GM12878 (cell line): Measurements from ENCODE around the gene TMEM63B. TPM values are rescaled to one million over a fixed set of nuclear protein-coding genes. Genes with fewer than 3 reads are reported as not detected.

ENCODE experiments used
- ATAC-seq: fragments of 200-7000 bp; cut with Tn5 transposase; 3 replicates; pipeline ENCODE4 v1.9.1; 2020; ENCODE audit warnings: mild to moderate bottlenecking, moderate library complexity
- BruUV-seq: library from RNA; stranded (reverse); fragments of 400-500 nt; replicated peaks from 2 replicates; lab custom pipeline; 2021; lab: Mats Ljungman, UMichigan
- CTCF ChIA-PET: fragments of 300-600 bp; sonication (Branson Sonifier 250); formaldehyde crosslinking; extraction: SDS; loops from one replicate; lab custom pipeline; 2021; ENCODE audit warnings: inconsistent platforms; lab: Yijun Ruan, JAX
- POLR2A ChIA-PET: fragments of 350-600 bp; formaldehyde crosslinking; extraction: SDS; loops from one replicate; lab custom pipeline; 2021; ENCODE audit warnings: inconsistent platforms; lab: Charles Lee
- RAD21 ChIA-PET: fragments of 300-600 bp; sonication (Branson Sonifier 250); formaldehyde crosslinking; loops from one replicate; lab custom pipeline; 2023; ENCODE audit warnings: antibody characterized with exemption; ENCODE audit not compliant: unreplicated experiment; lab: Charles Lee
- SMC1A ChIA-PET: fragments of 300-600 bp; sonication (Branson Sonifier 250); formaldehyde crosslinking; loops from one replicate; lab custom pipeline; 2023; ENCODE audit not compliant: unreplicated experiment, uncharacterized antibody; lab: Charles Lee
- DNase-seq: peaks from one replicate; pipeline ENCODE4 v3.0.0-alpha.2; 2011; ENCODE audit warnings: low read depth, low spot score
- FAIRE-seq: peaks from 3 replicates; lab custom pipeline; 2011; peaks lifted over from hg19 to GRCh38; lab: Jason Lieb, UNC
- H2AFZ ChIP-seq: 2 replicates; pipeline ENCODE4 v1.6.0; 2011; ENCODE audit warnings: low read depth, low read length, control low read depth; ENCODE audit not compliant: control insufficient read depth
- H3K27ac ChIP-seq: 2 replicates; pipeline ENCODE4 v1.5.1; 2011; ENCODE audit warnings: control low read depth; ENCODE audit not compliant: control insufficient read depth, insufficient read depth
- H3K27me3 ChIP-seq, 2 experiments: replicated peaks in 1 of 2; 2 replicates each; pipeline versions ENCODE4 v1.6.0 to v1.6.1; 2011; ENCODE audit warnings: low read length in 1 of 2; ENCODE audit not compliant: control insufficient read depth in 2 of 2, insufficient read depth in 2 of 2
- H3K36me3 ChIP-seq, 2 experiments: 2 replicates each; pipeline ENCODE4 v1.5.1; 2011; ENCODE audit warnings: low read length in 1 of 2; ENCODE audit not compliant: control insufficient read depth in 2 of 2, insufficient read depth in 2 of 2
- H3K4me1 ChIP-seq: 2 replicates; pipeline ENCODE4 v1.6.1; 2011; ENCODE audit warnings: mild to moderate bottlenecking, low read length, moderate library complexity, mixed read lengths; ENCODE audit not compliant: control insufficient read depth, insufficient read depth
- H3K4me2 ChIP-seq: 2 replicates; pipeline ENCODE4 v1.6.0; 2011; ENCODE audit warnings: control low read depth; ENCODE audit not compliant: control insufficient read depth, insufficient read depth
- H3K4me3 ChIP-seq: fragments of 200-600 bp; sonication (generic); 2 replicates; pipeline ENCODE4 v1.5.1; 2016
- H3K79me2 ChIP-seq: 2 replicates; pipeline ENCODE4 v1.6.0; 2011; ENCODE audit warnings: low read length; ENCODE audit not compliant: control insufficient read depth, insufficient read depth
- H3K9ac ChIP-seq: 2 replicates; pipeline ENCODE4 v1.8.0; 2011; ENCODE audit warnings: low read length, control low read depth, mixed read lengths; ENCODE audit not compliant: control insufficient read depth, insufficient read depth
- H3K9me3 ChIP-seq: replicated peaks from 3 replicates; pipeline ENCODE4 v1.5.1; 2011; ENCODE audit warnings: mild to moderate bottlenecking, low read length; ENCODE audit not compliant: control insufficient read depth, insufficient read depth
- H4K20me1 ChIP-seq: 2 replicates; pipeline ENCODE4 v1.6.0; 2011; ENCODE audit not compliant: control insufficient read depth, insufficient read depth
- CHD2 ChIP-seq: IDR thresholded peaks from 2 replicates; pipeline ENCODE4 v1.6.1; 2011; ENCODE audit warnings: low read depth, low read length, improper control_type of control experiment, borderline replicate concordance
- CHD4 ChIP-seq: fragments of 200-600 bp; sonication (generic); IDR thresholded peaks from 2 replicates; pipeline ENCODE4 v1.6.1; 2016; ENCODE audit warnings: mild to moderate bottlenecking
- ESRRA ChIP-seq: IDR thresholded peaks from 2 replicates; pipeline ENCODE4 v1.6.1; 2012; ENCODE audit warnings: mild to moderate bottlenecking, low read length, improper control_type of control experiment
- FOXM1 ChIP-seq: IDR thresholded peaks from 2 replicates; pipeline ENCODE4 v1.6.1; 2012; ENCODE audit warnings: low read depth, mild to moderate bottlenecking, inconsistent platforms, low read length, moderate library complexity
- GABPA ChIP-seq: IDR thresholded peaks from 2 replicates; pipeline ENCODE4 v1.6.1; 2014; ENCODE audit warnings: antibody characterized with exemption, low read depth, mild to moderate bottlenecking, inconsistent platforms
- HDGF ChIP-seq: fragments of 450-650 bp; IDR thresholded peaks from 2 replicates; pipeline ENCODE4 v1.6.1; 2016; ENCODE audit warnings: antibody characterized with exemption
- HSF1 ChIP-seq: fragments of 150-350 bp; IDR thresholded peaks from 2 replicates; pipeline ENCODE4 v1.6.1; 2014; ENCODE audit warnings: mild to moderate bottlenecking, low read depth, low read length
- JUND ChIP-seq: IDR thresholded peaks from 2 replicates; pipeline ENCODE4 v1.6.1; 2012; ENCODE audit warnings: low read depth, mild to moderate bottlenecking, low read length, improper control_type of control experiment, moderate library complexity
- KLF5 ChIP-seq: fragments of 450-650 bp; IDR thresholded peaks from 2 replicates; pipeline ENCODE4 v1.6.1; 2014; ENCODE audit warnings: mild to moderate bottlenecking; ENCODE audit not compliant: partially characterized antibody
- MEF2B ChIP-seq: fragments of 450-650 bp; IDR thresholded peaks from 2 replicates; pipeline ENCODE4 v1.6.1; 2018; ENCODE audit warnings: mild to moderate bottlenecking, moderate library complexity; ENCODE audit not compliant: partially characterized antibody, poor library complexity, severe bottlenecking
- NFXL1 ChIP-seq: fragments of 450-650 bp; IDR thresholded peaks from 2 replicates; pipeline ENCODE4 v1.6.1; 2017; ENCODE audit warnings: antibody characterized with exemption, mild to moderate bottlenecking, borderline replicate concordance
- PML ChIP-seq: IDR thresholded peaks from 2 replicates; pipeline ENCODE4 v1.6.1; 2012; ENCODE audit warnings: low read length, inconsistent platforms
- RAD21 ChIP-seq: IDR thresholded peaks from 2 replicates; pipeline ENCODE4 v1.6.1; 2011; ENCODE audit warnings: mild to moderate bottlenecking, low read depth, low read length, moderate library complexity; ENCODE audit not compliant: insufficient read depth
- ZBTB4 ChIP-seq: fragments of 450-650 bp; formaldehyde crosslinking; IDR thresholded peaks from 2 replicates; pipeline ENCODE4 v1.4.0; 2022; ENCODE audit warnings: mild to moderate bottlenecking, moderate library complexity
- WGBS: methylation state at CpG from one replicate; pipeline ENCODE4 v1.1.6; 2016; ENCODE audit warnings: low lambda C conversion rate; ENCODE audit not compliant: insufficient replicate concordance, insufficient coverage; ENCODE audit errors: missing lambda C conversion rate; 5-methylcytosine and 5-hydroxymethylcytosine counted together
- in situ Hi-C: fragments of 300-500 bp; cut with MboI; formaldehyde crosslinking; loops from 9 replicates; pipeline ENCODE4 v1.14.3; 2018; ENCODE audit warnings: mixed read lengths
- intact Hi-C: fragments of 100-400 bp; cut with micrococcal nuclease; formaldehyde crosslinking; loops from one replicate; pipeline ENCODE4 v1.14.2; 2022; ENCODE audit not compliant: unreplicated experiment
- polyA plus RNA-seq, 11 experiments: library from polyadenylated mRNA; depleted of rRNA in 4 of 11; unstranded in 6 of 11; stranded (reverse) in 5 of 11; fragments of >200 nt; fragmentation: Nextera tagmentation in 4 of 11; fragmentation: Illumina TruSeq in 1 of 11; extraction: Ambion mirVana in 4 of 11; extraction: Trizol in 1 of 11; gene quantifications; 1 replicate in 1 of 11; 2 replicates in 10 of 11; pipeline versions ENCODE4 v1.2.1 to v1.2.3, GENCODE V29; 2011 to 2016; ENCODE audit warnings: inconsistent platforms in 2 of 11, missing spikeins in 2 of 11, low read depth in 1 of 11
- total RNA-seq, 4 experiments: library from RNA; depleted of rRNA in 3 of 4; stranded (reverse); fragments of >200 nt in 3 of 4; fragmentation: Illumina TruSeq in 1 of 4; extraction: Trizol in 1 of 4; gene quantifications; 2 replicates each; pipeline versions ENCODE4 v1.2.1 to v1.2.3, GENCODE V29; 2013 to 2021
- TF ChIP-seq, protein P1 (sequence below): fragments of 450-650 bp; IDR thresholded peaks from 2 replicates; pipeline ENCODE4 v1.6.1; 2016; ENCODE audit warnings: mild to moderate bottlenecking

TMEM63B gene
- total and polyA plus RNA-seq, 10 of the 15 experiments (the other 5 are each of a cell fraction or from before 2014, with no cell fraction given), result 0.09 to 15.0 (median 7.1) TPM; not detected in 1

DNA sequence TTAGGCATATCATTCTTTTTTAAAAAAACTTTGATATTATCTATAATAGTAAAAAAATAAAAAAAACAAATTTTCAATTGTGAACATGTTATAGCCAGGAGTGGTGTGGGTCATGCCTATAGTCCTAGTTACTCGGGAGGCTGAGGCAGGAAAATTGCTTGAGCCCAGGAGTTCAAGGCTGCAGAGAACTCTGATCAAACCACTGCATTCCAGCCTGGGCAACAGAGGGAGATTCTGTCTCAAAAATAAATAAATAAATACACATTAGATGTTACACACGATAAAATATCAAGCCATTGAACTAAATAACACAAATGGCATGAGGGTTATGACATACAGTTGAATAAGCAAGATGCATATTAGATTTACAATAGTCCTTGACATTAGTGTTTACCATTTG lies 61.5 kb downstream of the TMEM63B start:
- no peak overlapping the region for H2AFZ ChIP-seq
- CTCF ChIA-PET, result interaction anchor here (1.4 kb wide), 1 partner anchor 16 kb away, joined by 4 read pairs; no protein-coding TSS in a partner anchor
- POLR2A ChIA-PET, result interaction anchor here (1.4 to 1.5 kb wide), 2 partner anchors 11 to 30 kb away, joined by 8 to 15 read pairs; no protein-coding TSS in a partner anchor
- H3K27ac ChIP-seq, result no peak overlapping the region
- intact Hi-C loops (no loop called here), in situ Hi-C loops (no loop called here)
- no peaks in the 10 kb centered on the region for H3K36me3 ChIP-seq
- FAIRE-seq, result no peak
- no peaks in the 10 kb centered on the region for H3K9me3 ChIP-seq
- no peak for DNase-seq
- peaks cover 12% of the 10 kb centered on the region for H3K4me1 ChIP-seq
- no peaks in the 10 kb centered on the region for H3K79me2 ChIP-seq
- WGBS, result 95% methylated on average over 2 of the region's 2 CpGs
- no peaks in the 10 kb centered on the region for H3K27me3 ChIP-seq
- H4K20me1 ChIP-seq, result no peaks in the 10 kb centered on the region
- no peak for ATAC-seq
- no peak overlapping the region for H3K4me3 ChIP-seq
- H3K4me2 ChIP-seq, result no peak overlapping the region
- SMC1A ChIA-PET, result interaction anchor here (1.5 to 2.8 kb wide), 6 partner anchors 11 to 33 kb away, joined by 6 to 11 read pairs (median 9); no protein-coding TSS in a partner anchor
- no peak overlapping the region for H3K9ac ChIP-seq
- no TSS peak for BruUV-seq
- RAD21 ChIA-PET, result interaction anchor here (1.1 to 1.2 kb wide), 2 partner anchors 13 to 16 kb away, joined by 3 read pairs; no protein-coding TSS in a partner anchor
- no peak for TF ChIP-seq KLF5
- no peak for TF ChIP-seq RAD21
- TF ChIP-seq GABPA, result no peak
- TF ChIP-seq, protein P1, sequence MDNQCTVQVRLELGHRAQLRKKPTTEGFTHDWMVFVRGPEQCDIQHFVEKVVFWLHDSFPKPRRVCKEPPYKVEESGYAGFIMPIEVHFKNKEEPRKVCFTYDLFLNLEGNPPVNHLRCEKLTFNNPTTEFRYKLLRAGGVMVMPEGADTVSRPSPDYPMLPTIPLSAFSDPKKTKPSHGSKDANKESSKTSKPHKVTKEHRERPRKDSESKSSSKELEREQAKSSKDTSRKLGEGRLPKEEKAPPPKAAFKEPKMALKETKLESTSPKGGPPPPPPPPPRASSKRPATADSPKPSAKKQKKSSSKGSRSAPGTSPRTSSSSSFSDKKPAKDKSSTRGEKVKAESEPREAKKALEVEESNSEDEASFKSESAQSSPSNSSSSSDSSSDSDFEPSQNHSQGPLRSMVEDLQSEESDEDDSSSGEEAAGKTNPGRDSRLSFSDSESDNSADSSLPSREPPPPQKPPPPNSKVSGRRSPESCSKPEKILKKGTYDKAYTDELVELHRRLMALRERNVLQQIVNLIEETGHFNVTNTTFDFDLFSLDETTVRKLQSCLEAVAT, result no peak
- TF ChIP-seq MEF2B, result no peak
- no peak for TF ChIP-seq CHD4
- TF ChIP-seq HDGF, result no peak
- no peak for TF ChIP-seq CHD2
- TF ChIP-seq FOXM1, result no peak
- no peak for TF ChIP-seq NFXL1
- no peak for TF ChIP-seq HSF1
- no peak for TF ChIP-seq PML
- no peak for TF ChIP-seq ZBTB4 (CRISPR knock-in tag)
- TF ChIP-seq JUND, result no peak
- TF ChIP-seq ESRRA, result no peak
